NCI-H460 (cell line): ENCODE measurements around the gene CHRNA1. TPM values are rescaled to one million over a fixed set of nuclear protein-coding genes. Genes with fewer than 3 reads are reported as not detected.

Experiments
- DNase-seq: peaks from one replicate; pipeline ENCODE4 v3.0.0-alpha.2; 2016; ENCODE audit warnings: low read depth; ENCODE audit errors: extremely low read depth
- polyA plus RNA-seq: library from polyadenylated mRNA; depleted of rRNA; stranded (reverse); fragments of >200 nt; gene quantifications from 2 replicates; pipeline ENCODE4 v1.2.3, GENCODE V29; 2014; cell fraction: nucleus; rRNA removed
- total RNA-seq: library from RNA; depleted of rRNA; stranded (reverse); fragments of >200 nt; shearing (Covaris generic); gene quantifications from 2 replicates; pipeline ENCODE4 v1.2.3, GENCODE V29; 2014; rRNA removed

The CHRNA1 gene
- not detected in 2 replicates for total RNA-seq
- polyA plus RNA-seq: not detected in 2 replicates

DNA sequence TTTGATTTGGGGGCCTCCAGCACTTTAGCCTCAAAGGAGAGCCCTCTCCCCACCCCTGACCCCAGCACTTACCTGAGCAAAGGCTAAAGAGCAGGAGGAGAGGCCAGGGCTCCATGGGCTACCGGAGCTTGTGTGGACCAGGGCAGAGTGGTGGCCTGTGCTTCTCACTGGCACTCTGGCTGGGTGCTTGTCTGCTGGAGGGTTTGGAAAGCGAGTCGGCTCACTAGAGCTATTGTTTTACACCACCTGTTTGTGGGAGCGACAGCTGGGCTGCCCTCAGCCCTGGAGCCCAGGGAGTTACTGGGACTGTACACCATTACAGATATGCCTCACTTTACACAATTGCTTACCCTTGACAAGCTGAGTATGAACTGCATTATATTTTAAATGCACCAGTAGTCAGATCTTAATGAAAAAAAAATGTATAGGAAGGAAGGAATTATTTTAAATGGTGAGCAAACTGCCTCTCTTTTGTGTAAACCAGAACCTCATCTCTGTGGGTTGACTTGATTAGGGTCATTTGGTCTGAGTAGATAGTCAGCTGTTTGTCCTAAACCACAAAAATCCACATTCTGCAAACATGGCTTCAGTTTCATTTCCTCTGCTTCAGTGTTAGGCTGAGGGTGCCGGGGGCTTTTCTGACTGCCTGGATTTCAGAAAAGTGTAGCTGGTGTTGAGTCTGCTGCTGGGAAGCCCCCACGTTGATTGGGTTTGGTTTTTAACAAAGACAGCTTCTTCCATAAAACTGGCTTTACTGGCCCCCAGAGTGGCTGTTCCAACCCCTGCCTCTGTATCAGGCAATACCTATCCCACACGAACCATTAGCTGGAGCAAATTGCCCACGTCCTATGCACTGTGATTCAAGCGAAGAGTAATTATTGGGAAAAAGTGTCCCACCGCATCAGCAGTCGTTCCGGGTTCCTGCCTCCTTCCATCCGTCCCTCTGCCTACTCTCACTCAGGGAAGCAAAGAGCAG lies at the start of gene CHRNA1:
CHRNA1 (minus strand) TSS at position 193 of the 976 bp plus-strand sequence; CDS start at position 115, 78 bp downstream.
- no peak for DNase-seq

DNA sequence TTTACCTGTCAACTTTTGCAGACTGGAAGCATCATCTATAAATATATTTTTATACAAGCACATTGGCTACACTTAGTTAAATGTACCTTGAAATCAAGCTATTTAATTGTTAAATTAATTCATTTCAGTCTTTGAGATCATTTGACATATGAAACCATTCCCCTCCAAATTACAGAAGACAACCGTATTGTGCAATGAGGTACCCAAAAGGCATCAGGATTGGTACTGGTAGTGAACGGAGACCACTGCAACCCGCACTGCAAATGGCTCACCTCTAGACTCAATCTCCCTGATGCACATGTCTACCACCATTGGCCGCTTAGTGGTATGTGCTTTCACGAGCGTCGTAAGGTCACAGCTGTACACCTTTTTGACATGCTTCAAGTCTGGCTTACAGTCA lies 47.8 kb upstream of the CHRNA1 start:
- DNase-seq: no peak

DNA sequence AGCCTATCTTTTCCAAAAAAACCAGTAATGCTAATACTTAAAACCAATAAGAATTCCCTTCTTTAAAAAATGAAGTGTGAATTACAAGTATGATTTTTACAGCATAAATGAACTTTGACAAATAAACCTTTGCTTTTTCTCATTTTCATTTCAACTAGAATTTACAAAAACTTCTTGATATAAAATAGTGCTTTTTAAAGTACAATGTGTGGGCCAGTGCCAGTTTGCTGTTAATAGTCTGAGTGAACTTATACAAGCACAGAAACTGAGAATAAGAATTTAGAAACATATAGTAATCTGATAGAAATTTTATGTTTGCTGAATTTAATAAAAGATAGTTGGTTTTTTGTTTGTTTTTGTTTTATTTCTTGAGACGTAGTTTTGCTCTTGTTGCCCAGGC lies 43.7 kb upstream of the CHRNA1 start:
- no peak for DNase-seq

DNA sequence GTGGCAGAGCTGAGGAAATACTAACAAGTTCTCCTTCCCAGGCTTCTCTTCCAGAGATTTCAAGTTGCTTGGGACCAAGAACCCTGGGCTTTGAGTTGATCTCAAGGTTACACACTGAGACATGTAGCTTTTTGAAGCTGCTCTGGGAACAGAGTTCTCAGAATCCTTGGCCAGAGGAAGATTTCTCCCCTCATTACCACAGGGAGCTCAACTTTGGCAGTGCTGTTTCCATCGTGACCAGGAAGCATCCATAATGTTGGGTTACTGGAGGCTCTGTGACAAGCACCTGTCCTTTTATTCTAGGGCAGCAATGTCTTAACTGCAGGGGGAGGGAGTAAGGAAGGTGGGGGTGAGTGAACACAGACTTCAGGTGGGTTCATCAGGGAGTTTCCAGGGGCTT lies 41.5 kb upstream of the CHRNA1 start:
- no peak for DNase-seq

DNA sequence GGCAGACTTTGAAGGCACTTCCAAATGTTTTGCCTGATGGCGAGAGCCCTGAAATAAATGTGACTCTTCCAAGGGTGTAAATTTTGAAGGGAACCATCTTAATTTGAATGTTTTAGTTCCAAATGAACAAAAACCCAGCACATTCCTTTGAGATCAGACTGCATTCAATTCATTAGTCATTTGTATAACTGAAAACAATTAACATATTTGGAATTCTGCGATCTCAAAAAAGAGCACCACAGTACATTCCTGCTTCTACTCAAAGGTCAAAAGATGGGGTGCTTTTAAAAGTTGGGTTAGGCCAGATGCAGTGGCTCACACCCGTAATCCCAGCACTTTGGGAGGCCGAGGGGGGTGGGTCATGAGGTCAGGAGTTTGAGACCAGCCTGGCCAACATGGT lies 38.2 kb upstream of the CHRNA1 start:
- DNase-seq: no peak

DNA sequence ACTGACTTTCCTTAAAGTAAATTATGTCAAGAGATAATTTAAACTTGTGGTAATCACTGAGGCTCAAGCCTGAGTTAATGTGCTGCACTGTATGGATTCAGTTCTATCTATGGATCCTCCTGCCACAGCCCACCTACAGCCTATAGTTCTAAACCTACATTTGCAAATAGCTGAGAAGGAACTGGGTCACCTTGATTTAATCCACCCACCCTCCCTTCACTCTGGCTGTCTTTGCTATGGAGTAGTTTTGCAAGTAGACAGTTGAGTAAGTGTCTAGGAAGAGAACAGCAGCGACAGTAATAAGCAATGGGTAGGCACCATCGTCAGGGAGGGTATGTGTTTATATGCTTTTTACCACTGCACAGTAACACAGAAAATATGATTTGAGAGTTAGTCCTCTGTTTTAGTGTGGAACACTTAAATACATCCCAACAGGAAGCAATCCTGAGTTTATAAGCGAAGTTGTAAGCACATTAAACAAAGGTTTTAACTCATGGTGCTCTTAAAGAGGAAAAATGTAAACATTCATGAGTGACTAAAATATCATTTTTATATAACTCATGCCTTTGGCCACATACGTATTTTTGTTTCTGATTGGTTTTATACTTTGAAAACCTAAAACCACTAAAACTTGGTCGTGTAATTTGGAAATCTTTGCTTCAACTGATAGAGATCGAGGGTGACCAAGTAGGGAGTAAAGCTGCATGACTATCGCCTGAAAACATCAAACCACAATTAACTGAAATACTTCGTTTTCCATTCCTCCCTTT lies 36.3 kb upstream of the CHRNA1 start:
- DNase-seq: no peak

DNA sequence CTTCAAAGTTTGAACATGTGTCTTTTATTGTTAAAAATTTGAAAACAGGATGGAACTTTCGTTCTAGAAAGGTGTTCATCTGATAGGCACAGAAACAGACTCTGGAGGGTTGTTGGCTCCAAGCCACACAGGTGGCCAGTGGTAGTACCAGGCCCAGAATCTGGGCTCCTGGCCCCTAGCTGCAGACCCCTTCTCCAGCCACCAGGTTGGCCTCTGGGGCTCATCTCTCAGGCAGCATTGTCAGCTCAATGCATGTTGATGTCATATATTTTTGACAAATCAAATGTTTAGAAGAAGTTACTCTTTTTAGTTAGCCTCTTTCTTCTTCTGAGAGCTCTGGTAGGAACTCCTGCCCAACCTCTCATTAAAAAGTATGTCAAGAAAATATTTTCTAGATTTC lies 34.5 kb upstream of the CHRNA1 start:
- DNase-seq: no peak

DNA sequence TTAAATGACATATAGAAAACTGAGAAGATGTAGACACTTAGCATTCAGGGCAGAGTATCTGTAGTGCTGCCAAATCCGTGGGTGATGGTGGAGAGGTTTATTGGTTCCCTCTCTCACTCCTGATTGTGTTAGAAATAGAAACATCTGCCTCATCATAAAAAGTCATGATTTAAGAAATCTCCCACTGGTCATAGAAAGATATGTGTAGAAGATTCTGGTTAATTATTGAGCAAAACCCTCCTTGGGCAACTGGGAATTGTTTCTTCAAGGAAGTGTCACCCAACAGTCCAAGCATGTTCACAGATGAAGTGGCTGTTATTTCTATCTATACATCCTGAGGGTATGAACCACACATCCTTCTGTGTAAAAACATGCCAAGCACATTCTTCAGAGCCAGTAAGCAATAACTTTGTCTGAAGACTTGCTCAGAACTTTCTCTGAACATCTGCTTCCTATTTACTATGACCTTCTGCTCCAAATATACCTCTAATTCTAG lies 33.6 kb upstream of the CHRNA1 start:
- no peak for DNase-seq

DNA sequence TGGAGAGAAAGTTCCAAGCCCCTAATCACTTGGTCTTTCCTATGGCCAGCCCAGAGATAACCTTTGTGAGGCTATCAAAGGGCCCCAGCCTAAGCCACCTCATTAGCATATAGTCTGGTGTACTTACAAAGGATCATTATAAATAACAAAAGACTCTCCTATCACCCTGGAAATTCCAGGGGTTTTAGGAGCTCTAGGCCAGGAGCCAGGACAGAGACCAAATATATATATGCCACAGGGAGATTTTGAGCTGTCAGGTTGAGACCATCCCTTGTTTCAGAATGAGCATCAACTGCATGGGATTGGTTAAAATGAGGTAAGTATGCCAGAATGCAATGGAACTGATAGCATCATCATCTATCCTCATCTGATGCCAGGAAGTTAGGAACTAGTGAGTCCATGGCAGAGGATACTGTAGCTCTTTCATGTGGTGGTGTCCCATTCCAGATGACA lies 32.1 kb upstream of the CHRNA1 start:
- no peak for DNase-seq

DNA sequence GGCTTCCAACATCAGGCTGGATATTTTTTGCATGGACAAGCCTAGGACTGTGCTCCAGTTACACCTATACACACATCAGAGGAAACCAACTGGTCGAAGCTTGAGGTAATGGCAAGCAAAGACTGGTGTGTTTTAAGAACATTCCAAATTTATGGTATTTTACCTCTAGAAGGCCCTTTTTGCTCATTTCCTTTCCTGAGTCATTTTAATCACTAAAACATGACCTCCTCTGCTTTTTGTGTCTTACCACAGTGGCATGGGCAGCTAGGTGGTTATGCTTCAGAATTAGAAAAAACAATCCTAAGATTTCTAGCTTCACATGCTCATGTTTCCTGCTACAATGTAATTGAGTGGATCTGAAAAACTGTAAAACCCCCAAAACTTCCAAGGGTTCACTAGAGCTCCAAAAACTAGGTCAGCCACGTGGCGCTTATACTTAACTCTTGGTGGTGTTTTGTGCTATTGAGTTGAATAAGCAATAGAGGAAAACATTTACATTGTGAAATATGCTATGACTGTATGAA lies 30.6 kb upstream of the CHRNA1 start:
- no peak for DNase-seq

DNA sequence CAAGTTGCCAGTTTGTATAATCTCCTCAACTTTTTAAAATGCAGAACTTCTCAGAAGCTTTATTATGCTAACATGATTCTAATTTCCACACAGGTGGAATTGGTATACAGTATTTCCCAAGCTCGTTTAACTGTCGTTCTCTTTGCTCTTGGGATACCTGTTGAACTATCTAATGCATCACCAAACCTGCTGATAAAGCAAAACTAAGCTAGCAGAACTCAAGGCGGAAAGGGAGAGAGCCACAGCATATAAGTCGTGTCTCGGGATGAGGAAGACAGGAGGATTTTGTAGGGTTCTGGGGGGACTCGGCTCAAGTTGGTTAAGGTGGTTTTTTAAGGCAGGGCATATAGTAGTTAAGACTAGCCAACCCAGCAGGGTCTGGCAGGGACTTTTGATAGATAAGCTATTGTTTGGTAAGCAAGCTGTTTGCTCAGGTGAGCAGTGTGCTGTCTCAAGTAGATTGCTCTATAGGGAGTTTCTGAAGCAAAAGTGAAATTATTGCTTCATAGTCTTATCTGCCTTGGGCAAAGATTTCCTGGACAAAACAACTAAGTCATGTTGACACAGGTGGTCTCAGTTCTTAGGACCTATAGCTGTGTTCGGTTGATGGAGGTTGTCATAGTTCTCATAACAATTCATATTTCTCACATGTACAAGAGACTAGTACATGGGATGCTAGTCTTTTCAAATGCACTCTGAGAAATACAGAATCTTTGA lies 28.2 kb upstream of the CHRNA1 start:
- no peak for DNase-seq

DNA sequence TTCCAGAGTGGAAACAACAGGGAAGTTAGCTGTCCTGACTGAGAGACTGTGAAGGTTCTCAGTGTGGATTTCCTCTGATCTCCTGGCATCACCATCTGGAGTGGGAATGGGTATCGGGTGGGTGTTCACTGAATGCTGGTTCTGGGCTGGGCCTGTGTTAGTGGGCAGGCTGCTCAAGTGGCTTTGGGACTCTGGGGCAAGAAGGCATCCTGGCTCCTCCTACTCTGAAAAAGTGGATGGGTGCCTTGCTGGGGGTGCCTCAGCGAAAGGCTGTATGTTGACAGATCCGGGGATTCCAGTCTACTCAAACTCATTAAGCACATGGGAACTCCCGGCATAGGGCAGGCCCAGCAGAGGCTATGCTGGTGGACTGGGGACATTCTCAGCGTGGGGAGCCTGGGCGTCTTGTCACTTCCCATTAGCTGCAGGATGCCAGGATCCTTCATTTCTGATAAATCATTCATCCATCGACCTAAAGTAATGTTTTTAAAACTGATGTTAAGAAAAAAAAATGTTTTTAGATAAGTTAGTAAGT lies 27.5 kb upstream of the CHRNA1 start:
- no peak for DNase-seq

DNA sequence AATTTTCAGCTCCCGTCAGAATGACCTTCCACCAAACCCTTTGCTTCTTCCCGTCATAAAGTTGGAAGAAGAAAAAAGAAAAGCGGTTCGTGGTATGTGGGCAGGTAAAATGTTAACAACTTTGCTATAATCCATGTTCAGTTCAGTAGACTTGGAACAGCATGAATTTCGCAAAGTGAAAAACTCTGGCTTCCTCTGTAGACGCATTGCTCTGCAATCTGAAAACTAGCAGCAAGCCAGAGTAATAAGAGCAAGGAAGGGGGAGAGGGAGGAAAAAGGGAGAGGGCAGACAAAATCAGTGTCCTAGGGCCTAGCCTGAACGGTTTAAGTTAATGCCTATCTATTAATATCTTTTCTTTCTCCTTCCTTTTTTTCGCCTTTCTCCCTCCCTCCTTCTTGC lies 26.7 kb upstream of the CHRNA1 start:
- DNase-seq: no peak

DNA sequence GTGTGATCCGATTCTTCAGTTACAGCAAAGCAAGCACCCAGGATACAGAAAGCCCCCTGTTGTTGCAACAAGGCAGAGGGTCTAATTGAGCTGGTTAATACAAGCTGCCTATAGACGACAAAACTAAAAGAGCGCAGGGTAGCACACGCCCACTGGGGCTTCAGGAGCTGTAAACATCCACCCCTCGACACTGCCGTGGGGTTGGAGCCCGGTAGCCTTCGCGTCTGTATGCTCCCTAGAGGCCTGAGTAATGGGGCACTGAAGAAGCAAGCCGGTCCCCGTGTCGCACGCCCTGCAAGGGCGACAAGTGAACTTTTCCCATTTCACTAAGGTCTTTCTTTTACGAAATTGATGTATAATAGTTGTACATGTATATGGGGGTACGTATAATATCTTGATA lies 24.7 kb upstream of the CHRNA1 start:
- no peak for DNase-seq

DNA sequence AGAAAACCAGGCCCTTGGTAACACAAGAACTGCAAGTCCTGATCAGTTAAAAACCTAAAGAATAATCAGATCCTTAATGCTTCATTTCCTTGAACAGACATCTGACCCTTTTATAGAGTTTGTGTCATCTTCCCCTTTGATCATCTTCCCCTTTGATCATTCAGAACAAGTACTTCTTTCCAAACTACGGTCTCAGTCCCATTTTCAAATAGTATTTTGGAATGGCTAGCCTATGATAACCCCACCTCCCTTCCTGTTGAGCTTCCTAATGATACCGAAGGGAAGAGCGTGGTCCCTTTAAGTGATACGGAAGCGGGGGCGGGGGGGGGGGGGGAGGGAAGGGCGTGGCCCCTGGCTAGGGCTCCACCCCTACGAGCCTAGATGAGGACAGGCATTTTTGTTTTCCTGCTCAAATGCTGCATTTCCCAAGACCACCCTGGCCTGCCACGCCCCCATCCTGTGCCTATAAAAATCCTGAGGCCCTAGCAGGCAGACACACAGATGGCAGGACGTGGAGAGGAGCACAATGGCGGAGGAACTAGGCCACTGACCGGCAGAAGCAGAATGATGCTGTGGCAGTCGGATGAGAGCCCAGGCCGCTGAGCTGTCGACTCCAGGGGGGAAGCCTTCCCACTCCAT lies 24.1 kb upstream of the CHRNA1 start:
- no peak for DNase-seq

DNA sequence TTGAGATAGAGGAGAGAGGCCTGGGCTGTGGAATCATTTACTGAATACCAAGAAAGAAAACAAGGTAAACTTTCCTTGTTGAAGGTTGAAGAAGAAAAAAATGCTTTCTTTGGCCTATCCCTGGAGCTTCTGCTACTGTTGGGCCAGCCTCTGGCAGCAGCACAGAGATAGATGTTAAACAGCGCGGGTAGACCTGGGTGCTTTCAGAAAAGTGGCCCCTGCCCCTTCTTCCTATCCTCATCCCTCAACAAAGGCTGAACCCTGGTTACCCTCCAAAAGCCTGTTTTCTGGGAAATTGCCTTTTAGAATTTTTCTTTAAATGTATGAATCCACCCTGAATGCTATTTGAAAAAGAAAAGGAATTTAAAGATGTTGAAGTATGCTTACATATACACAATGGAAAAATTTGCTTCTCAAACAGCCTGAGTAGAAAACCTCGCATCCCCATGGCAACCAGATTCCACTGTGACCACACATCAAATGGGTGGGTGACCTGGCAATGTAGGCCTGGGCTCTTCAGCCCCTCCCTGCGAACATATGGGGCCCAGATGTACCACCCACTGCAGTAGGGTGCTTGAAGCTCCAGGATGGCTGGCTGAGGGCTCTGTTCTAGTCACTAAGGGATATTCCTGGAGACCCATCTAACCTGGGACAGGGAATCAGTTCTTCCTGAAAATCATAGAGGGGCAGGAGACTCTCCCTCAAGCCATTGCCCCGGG lies 23.4 kb upstream of the CHRNA1 start:
- no peak for DNase-seq

DNA sequence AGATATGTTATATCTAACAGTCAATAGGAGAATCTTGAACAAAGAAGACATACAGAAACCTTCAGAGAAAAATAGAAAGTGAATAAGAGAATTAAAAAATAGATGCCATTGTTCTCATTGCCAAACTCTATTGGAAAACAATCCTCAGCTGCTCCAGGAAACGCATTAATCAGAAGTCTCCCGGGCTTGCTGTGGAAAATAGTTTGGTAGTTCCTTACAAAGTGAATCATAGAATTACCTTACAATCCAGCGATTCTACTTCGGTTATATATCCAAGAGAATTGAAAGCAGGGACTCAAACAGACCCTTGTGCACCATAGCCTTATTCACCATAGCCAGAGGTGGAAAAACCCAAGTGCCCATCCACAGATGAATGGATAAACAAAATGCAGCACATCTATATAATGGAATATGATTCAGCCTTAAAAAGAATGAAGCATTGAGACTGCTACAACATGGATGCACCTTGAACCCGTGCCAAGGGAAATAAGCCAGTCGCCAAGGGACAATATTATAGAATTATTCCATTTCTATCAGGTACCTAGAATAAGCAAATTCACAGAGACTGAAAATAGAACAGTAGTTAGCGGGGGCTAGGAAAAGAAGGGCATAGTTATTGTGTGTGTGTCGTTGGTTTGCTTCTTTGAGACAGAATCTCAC lies 21.9 kb upstream of the CHRNA1 start:
- DNase-seq: no peak

DNA sequence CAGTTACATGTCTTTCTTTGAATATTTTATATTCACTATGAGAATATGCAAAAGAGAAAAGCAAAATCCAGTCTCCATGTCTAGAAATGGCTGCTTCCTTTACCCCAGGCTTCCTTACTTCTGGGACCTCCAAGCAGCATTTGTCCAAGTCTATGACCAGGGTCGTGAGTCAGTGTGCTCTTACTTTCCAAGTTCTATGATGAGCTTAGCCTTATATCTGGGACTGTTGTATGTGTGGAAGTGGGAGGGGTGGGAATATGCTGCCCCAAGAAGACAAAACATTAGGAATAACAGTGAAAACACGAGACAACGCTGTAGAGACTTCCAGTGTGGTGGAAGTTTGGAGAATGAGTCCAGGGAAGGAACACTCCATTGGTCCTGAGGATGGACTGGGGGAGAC lies 21.2 kb upstream of the CHRNA1 start:
- no peak for DNase-seq

DNA sequence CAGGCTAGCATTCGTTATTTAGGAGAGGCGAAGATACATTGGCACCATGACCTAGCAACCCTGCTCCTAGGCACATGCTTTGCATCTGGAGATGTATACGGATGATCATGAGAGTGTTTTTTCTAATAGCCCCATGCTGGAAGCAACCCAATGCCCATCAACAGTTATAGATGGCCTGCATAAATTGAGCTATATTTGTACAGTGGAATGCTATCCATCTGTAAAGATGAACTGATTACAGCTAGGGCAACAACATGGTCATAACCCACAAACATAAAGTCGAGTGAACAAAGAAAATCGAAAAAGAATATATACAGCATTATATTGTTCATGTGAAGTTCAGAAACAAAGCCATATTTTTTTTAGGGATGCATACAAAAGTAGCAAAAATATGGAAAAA lies 20.6 kb upstream of the CHRNA1 start:
- no peak for DNase-seq
